GM21447 (cell line): ENCODE data around the gene CUL2.
"Not testable (repeated sequence)": the region's sequence is repeated elsewhere in the genome, so short reads cannot be mapped to it uniquely, and the experiment has no call there.

ENCODE experiments used
- ATAC-seq: cut with Tn5 transposase; IDR thresholded peaks from one replicate; pipeline ENCODE4 v1.9.1; 2021; ENCODE audit not compliant: unreplicated experiment

Gene CUL2

GRCh38 chr10:35020481-35020880 lies 69.7 kb downstream of the CUL2 start:
- no peak for ATAC-seq

- ATAC-seq = no peak
Measured at GRCh38 chr10:35019041-35020024, 70.8 kb downstream of the CUL2 start.

- no peak for ATAC-seq
Measured at GRCh38 chr10:35017608-35018007, 72.5 kb downstream of the CUL2 start.

- no peak for ATAC-seq
Measured at GRCh38 chr10:35015843-35016408, 74.2 kb downstream of the CUL2 start.

- ATAC-seq = no peak
Measured at GRCh38 chr10:35012781-35013180, 77.4 kb downstream of the CUL2 start.

GRCh38 chr10:35011771-35012191 lies 78.4 kb downstream of the CUL2 start:
- no peak for ATAC-seq

GRCh38 chr10:35007858-35008301 lies 82.3 kb downstream of the CUL2 start:
- ATAC-seq = no peak

- ATAC-seq = no peak
Measured at GRCh38 chr10:35006836-35007235, 83.3 kb downstream of the CUL2 start.

- ATAC-seq = no peak
Measured at GRCh38 chr10:35005868-35006267, 84.3 kb downstream of the CUL2 start.

GRCh38 chr10:35004651-35005050 lies 85.5 kb downstream of the CUL2 start:
- no peak for ATAC-seq

GRCh38 chr10:35003906-35004305 lies 86.2 kb downstream of the CUL2 start:
- ATAC-seq = no peak

GRCh38 chr10:35000936-35001335 lies 89.2 kb downstream of the CUL2 start:
- ATAC-seq = no peak

GRCh38 chr10:34999532-34999931 lies 90.6 kb downstream of the CUL2 start:
- no peak for ATAC-seq

- ATAC-seq = no peak
Measured at GRCh38 chr10:34998940-34999339, 91.2 kb downstream of the CUL2 start.

- ATAC-seq = no peak
Measured at GRCh38 chr10:34996843-34997242, 93.3 kb downstream of the CUL2 start.

GRCh38 chr10:34995925-34996324 lies 94.2 kb downstream of the CUL2 start:
- ATAC-seq = no peak

- ATAC-seq = peak; percentile 93
Measured at GRCh38 chr10:34994565-34995142, 95.5 kb downstream of the CUL2 start.

GRCh38 chr10:34993782-34994181 lies 96.4 kb downstream of the CUL2 start:
- no peak for ATAC-seq

GRCh38 chr10:34991117-34991516 lies 99.0 kb downstream of the CUL2 start:
- not testable (repeated sequence) for ATAC-seq

- ATAC-seq = no peak
Measured at GRCh38 chr10:34988397-34989067, 101.6 kb downstream of the CUL2 start.

GRCh38 chr10:34985823-34986222 lies 104.3 kb downstream of the CUL2 start:
- no peak for ATAC-seq
